IMR-90 (cell line): ENCODE data around the gene MRPL30. TPM values are rescaled to one million over a fixed set of nuclear protein-coding genes. Genes with fewer than 3 reads are reported as not detected.

Source experiments
- ATAC-seq: fragments of 200-7000 bp; cut with Tn5 transposase; 2 replicates; pipeline ENCODE4 v1.9.1; 2020; ENCODE audit warnings: low read depth, mild to moderate bottlenecking, moderate library complexity
- BruUV-seq: library from RNA; stranded (reverse); fragments of 400-500 nt; replicated peaks from 2 replicates; lab custom pipeline; 2021; lab: Mats Ljungman, UMichigan
- CTCF ChIA-PET: fragments of 300-600 bp; formaldehyde crosslinking; extraction: SDS; loops from one replicate; lab custom pipeline; 2021; ENCODE audit warnings: antibody characterized with exemption; lab: Yijun Ruan, JAX
- POLR2A ChIA-PET: fragments of 300-600 bp; sonication (Branson Sonifier 250); formaldehyde crosslinking; loops from one replicate; lab custom pipeline; 2022; ENCODE audit warnings: antibody characterized with exemption; ENCODE audit not compliant: unreplicated experiment; lab: Charles Lee
- DNase-seq: peaks from one replicate; pipeline ENCODE4 v3.0.0; 2013
- H2AFZ ChIP-seq: replicated peaks from 2 replicates; pipeline ENCODE3; 2013; ENCODE audit warnings: low read length, mild to moderate bottlenecking; ENCODE audit not compliant: poor library complexity
- H2AK5ac ChIP-seq: 2 replicates; pipeline ENCODE4 v1.6.1; 2013; ENCODE audit warnings: low read depth, low read length, inconsistent platforms
- H2AK9ac ChIP-seq: replicated peaks from 2 replicates; pipeline ENCODE3; 2013; ENCODE audit warnings: mild to moderate bottlenecking, low read depth, low read length, moderate library complexity; ENCODE audit not compliant: poor library complexity
- H2BK120ac ChIP-seq: 2 replicates; pipeline ENCODE4 v1.6.1; 2013; ENCODE audit warnings: low read depth, low read length, inconsistent platforms
- H2BK15ac ChIP-seq: 3 replicates; pipeline ENCODE4 v1.6.1; 2013; ENCODE audit warnings: low read depth, low read length, inconsistent platforms
- H2BK20ac ChIP-seq: 2 replicates; pipeline ENCODE4 v1.6.1; 2013; ENCODE audit warnings: low read depth, mild to moderate bottlenecking, inconsistent platforms, low read length, moderate library complexity
- H2BK5ac ChIP-seq: 2 replicates; pipeline ENCODE4 v1.6.1; 2013; ENCODE audit warnings: mild to moderate bottlenecking, low read depth, low read length, inconsistent platforms; ENCODE audit not compliant: poor library complexity, severe bottlenecking
- H3K14ac ChIP-seq: replicated peaks from 2 replicates; pipeline ENCODE4 v1.6.1; 2013; ENCODE audit warnings: low read depth, low read length, inconsistent platforms
- H3K18ac ChIP-seq: 2 replicates; pipeline ENCODE4 v1.6.1; 2013; ENCODE audit warnings: low read depth, low read length, control low read depth
- H3K23ac ChIP-seq: 2 replicates; pipeline ENCODE4 v1.6.1; 2013; ENCODE audit warnings: low read depth, low read length, inconsistent platforms
- H3K27ac ChIP-seq: 2 replicates; pipeline ENCODE4 v1.5.1; 2013; ENCODE audit warnings: mild to moderate bottlenecking, control low read depth, low read length; ENCODE audit not compliant: insufficient read depth
- H3K27me3 ChIP-seq: 2 replicates; pipeline ENCODE4 v1.6.1; 2013; ENCODE audit warnings: low read length; ENCODE audit not compliant: control insufficient read depth, insufficient read depth
- H3K36me3 ChIP-seq: 2 replicates; pipeline ENCODE4 v1.6.1; 2013; ENCODE audit warnings: low read length, mixed read lengths; ENCODE audit not compliant: control insufficient read depth, insufficient read depth
- H3K4ac ChIP-seq: 2 replicates; pipeline ENCODE4 v1.6.1; 2013; ENCODE audit warnings: low read depth, low read length, inconsistent platforms
- H3K4me1 ChIP-seq: 2 replicates; pipeline ENCODE4 v1.6.1; 2013; ENCODE audit warnings: low read length, mixed read lengths; ENCODE audit not compliant: control insufficient read depth, insufficient read depth
- H3K4me2 ChIP-seq: 2 replicates; pipeline ENCODE4 v1.6.1; 2013; ENCODE audit warnings: low read depth, mild to moderate bottlenecking, control low read depth, low read length, moderate library complexity
- H3K4me3 ChIP-seq: 2 replicates; pipeline ENCODE4 v1.5.1; 2013; ENCODE audit warnings: low read depth, mild to moderate bottlenecking, control low read depth, low read length, moderate library complexity; ENCODE audit not compliant: insufficient read depth
- H3K56ac ChIP-seq: 2 replicates; pipeline ENCODE4 v1.6.1; 2013; ENCODE audit warnings: low read length, inconsistent platforms; ENCODE audit not compliant: insufficient read depth; ENCODE audit errors: extremely low read depth
- H3K79me1 ChIP-seq, 2 experiments: 2 replicates each; pipeline ENCODE4 v1.6.1; 2013; ENCODE audit warnings: low read length in 2 of 2, inconsistent platforms in 1 of 2, low read depth in 1 of 2
- H3K9ac ChIP-seq: 2 replicates; pipeline ENCODE4 v1.6.1; 2013; ENCODE audit warnings: low read depth, low read length, control low read depth
- H3K9me1 ChIP-seq: 2 replicates; pipeline ENCODE4 v1.6.1; 2013; ENCODE audit warnings: low read length, inconsistent platforms; ENCODE audit not compliant: insufficient read depth
- H3K9me3 ChIP-seq: 2 replicates; pipeline ENCODE4 v1.6.1; 2013; ENCODE audit warnings: low read length; ENCODE audit not compliant: control insufficient read depth, insufficient read depth
- H4K20me1 ChIP-seq: 2 replicates; pipeline ENCODE4 v1.6.1; 2013; ENCODE audit warnings: low read length, inconsistent platforms; ENCODE audit not compliant: insufficient read depth
- H4K5ac ChIP-seq: 2 replicates; pipeline ENCODE4 v1.6.1; 2013; ENCODE audit warnings: mild to moderate bottlenecking, low read depth, low read length, control low read depth
- H4K8ac ChIP-seq, 2 experiments: 2 replicates each; pipeline ENCODE4 v1.6.1; 2013; ENCODE audit warnings: low read depth in 2 of 2, low read length in 2 of 2, control low read depth in 1 of 2, inconsistent platforms in 1 of 2
- H4K91ac ChIP-seq: 2 replicates; pipeline ENCODE4 v1.6.1; 2013; ENCODE audit warnings: low read depth, low read length, inconsistent platforms; ENCODE audit not compliant: insufficient read depth
- BHLHE40 ChIP-seq: fragments of 150-350 bp; IDR thresholded peaks from 2 replicates; pipeline ENCODE4 v1.6.1; 2016; ENCODE audit warnings: mild to moderate bottlenecking, low read depth, low read length
- CEBPB ChIP-seq: IDR thresholded peaks from 2 replicates; pipeline ENCODE4 v1.6.1; 2012; ENCODE audit warnings: low read depth, low read length, improper control_type of control experiment
- CHD1 ChIP-seq: IDR thresholded peaks from 2 replicates; pipeline ENCODE4 v1.6.1; 2012; ENCODE audit warnings: low read depth, low read length, improper control_type of control experiment
- MAFK ChIP-seq: IDR thresholded peaks from 2 replicates; pipeline ENCODE4 v1.6.1; 2012; ENCODE audit warnings: low read depth, low read length, improper control_type of control experiment
- MXI1 ChIP-seq: IDR thresholded peaks from 2 replicates; pipeline ENCODE4 v1.6.1; 2012; ENCODE audit warnings: low read depth, mild to moderate bottlenecking, low read length, moderate library complexity, borderline replicate concordance
- NFE2L2 ChIP-seq: fragments of 150-350 bp; IDR thresholded peaks from 2 replicates; pipeline ENCODE4 v1.6.1; 2016; ENCODE audit warnings: low read depth, mild to moderate bottlenecking, low read length
- RCOR1 ChIP-seq: IDR thresholded peaks from 2 replicates; pipeline ENCODE4 v1.6.1; 2012; ENCODE audit warnings: mild to moderate bottlenecking, low read length, improper control_type of control experiment; ENCODE audit not compliant: insufficient replicate concordance
- WGBS, 2 experiments: methylation state at CpG; one replicate each; pipeline versions ENCODE4 v1.1.5 to v1.1.7; 2013; ENCODE audit warnings: missing lambda C conversion rate in 2 of 2; ENCODE audit not compliant: insufficient read length in 1 of 2; ENCODE audit errors: extremely low coverage in 2 of 2; 5-methylcytosine and 5-hydroxymethylcytosine counted together
- dilution Hi-C: fragments of 300-500 bp; cut with HindIII; formaldehyde crosslinking; loops from one replicate; pipeline ENCODE4 v1.14.3; 2018; ENCODE audit warnings: low sequenced_read_pairs; ENCODE audit not compliant: unreplicated experiment
- in situ Hi-C: fragments of 300-500 bp; cut with MboI; formaldehyde crosslinking; loops from 3 replicates; pipeline ENCODE4 v1.14.3; 2019; ENCODE audit warnings: low sequenced_read_pairs, inconsistent platforms, mixed read lengths
- intact Hi-C: fragments of 100-400 bp; cut with micrococcal nuclease; formaldehyde crosslinking; loops from 2 replicates; pipeline ENCODE4 v1.10.0; 2022
- polyA plus RNA-seq, 3 experiments: library from polyadenylated mRNA; depleted of rRNA; stranded (reverse); fragments of >200 nt; gene quantifications; 2 replicates each; pipeline ENCODE4 v1.2.3, GENCODE V29; 2012; ENCODE audit warnings: low replicate concordance in 1 of 3
- total RNA-seq: library from RNA; depleted of rRNA; stranded (reverse); fragments of >200 nt; gene quantifications from 2 replicates; pipeline ENCODE4 v1.2.3, GENCODE V29; 2012
- TF ChIP-seq, protein P1 (sequence below): fragments of 150-350 bp; IDR thresholded peaks from 2 replicates; pipeline ENCODE4 v1.6.1; 2017; ENCODE audit warnings: mild to moderate bottlenecking, antibody characterized with exemption, low read length, low read depth

Gene MRPL30
- total and polyA plus RNA-seq, 2 of the 4 experiments (the other 2 are of a cell fraction): 18.7 to 34.8 TPM

DNA sequence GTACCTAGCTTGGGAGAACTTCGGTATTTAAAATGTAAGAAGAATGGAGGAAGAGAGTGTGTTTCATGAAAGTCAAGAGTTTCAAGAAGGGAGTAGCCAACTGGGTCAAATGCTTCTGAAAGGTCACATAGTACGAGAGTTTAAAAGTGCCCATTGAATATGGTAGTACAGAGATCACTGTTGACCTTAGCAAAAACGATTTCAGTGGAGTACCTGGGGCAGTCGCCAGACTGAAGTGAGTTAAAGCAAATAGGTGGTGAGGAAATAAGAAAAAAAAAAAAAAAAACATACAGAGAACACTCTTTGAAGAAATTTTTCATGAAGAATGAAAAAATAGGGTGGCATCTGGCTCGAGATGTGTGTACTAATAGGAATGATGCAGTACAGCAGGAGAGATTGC lies 14.8 kb upstream of the MRPL30 start:
- H2AFZ ChIP-seq: no peak overlapping the region
- H2BK120ac ChIP-seq: no peak overlapping the region
- ChIA-PET CTCF (no interaction called here), POLR2A (no interaction called here)
- no peaks in the 10 kb centered on the region for H3K9me1 ChIP-seq
- H3K79me1 ChIP-seq: no peaks in the 10 kb centered on the region
- no peak overlapping the region for H3K4me3 ChIP-seq
- no peak overlapping the region for H3K4me2 ChIP-seq
- ATAC-seq (no peak), DNase-seq (no peak)
- H3K9ac ChIP-seq: no peak overlapping the region
- no peak overlapping the region for H2BK20ac ChIP-seq
- TF ChIP-seq CHD1: no peak
- TF ChIP-seq BHLHE40: no peak
- TF ChIP-seq, protein P1, sequence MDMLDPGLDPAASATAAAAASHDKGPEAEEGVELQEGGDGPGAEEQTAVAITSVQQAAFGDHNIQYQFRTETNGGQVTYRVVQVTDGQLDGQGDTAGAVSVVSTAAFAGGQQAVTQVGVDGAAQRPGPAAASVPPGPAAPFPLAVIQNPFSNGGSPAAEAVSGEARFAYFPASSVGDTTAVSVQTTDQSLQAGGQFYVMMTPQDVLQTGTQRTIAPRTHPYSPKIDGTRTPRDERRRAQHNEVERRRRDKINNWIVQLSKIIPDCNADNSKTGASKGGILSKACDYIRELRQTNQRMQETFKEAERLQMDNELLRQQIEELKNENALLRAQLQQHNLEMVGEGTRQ: no peak
- TF ChIP-seq MXI1: no peak
- TF ChIP-seq MAFK: no peak
- TF ChIP-seq RCOR1: no peak
- no peak for TF ChIP-seq NFE2L2
- TF ChIP-seq CEBPB: no peak
- no peak overlapping the region for H4K8ac ChIP-seq
- no peak overlapping the region for H2AK5ac ChIP-seq
- dilution Hi-C loops (no loop called here), intact Hi-C loops (no loop called here), in situ Hi-C loops (loop anchor here (25.0 kb wide), 1 partner anchor 1096 kb away; no protein-coding TSS in a partner anchor)
- H3K36me3 ChIP-seq: peaks cover 11% of the 10 kb centered on the region
- no peaks in the 10 kb centered on the region for H3K27me3 ChIP-seq
- no peaks in the 10 kb centered on the region for H4K20me1 ChIP-seq
- H2BK5ac ChIP-seq: no peak overlapping the region
- H3K4me1 ChIP-seq: no peaks in the 10 kb centered on the region
- H3K9me3 ChIP-seq: no peaks in the 10 kb centered on the region
- H2BK15ac ChIP-seq: no peak overlapping the region
- no TSS peak for BruUV-seq
- H4K91ac ChIP-seq: no peak overlapping the region
- H2AK9ac ChIP-seq: no peak overlapping the region
- H3K4ac ChIP-seq: no peak overlapping the region
- H4K5ac ChIP-seq: no peak overlapping the region
- no CpG with 5 or more reads among the region's 5 CpGs for WGBS, 2 experiments
- no peak overlapping the region for H3K27ac ChIP-seq
- no peak overlapping the region for H3K23ac ChIP-seq
- no peak overlapping the region for H3K56ac ChIP-seq
- H3K18ac ChIP-seq: no peak overlapping the region
- H3K14ac ChIP-seq: no peak overlapping the region
